VCaP (cell line): Measurements from ENCODE around the gene CACFD1.

Source experiments
- H3K27ac ChIP-seq: fragments of 450-650 bp; 2 replicates; pipeline ENCODE4 v1.5.1; 2017
- TF ChIP-seq, protein P1 (sequence below): fragments of 450-650 bp; conservative IDR thresholded peaks from 2 replicates; pipeline ENCODE4 v1.5.1; 2017; ENCODE audit warnings: mild to moderate bottlenecking, moderate library complexity

CACFD1 gene

DNA sequence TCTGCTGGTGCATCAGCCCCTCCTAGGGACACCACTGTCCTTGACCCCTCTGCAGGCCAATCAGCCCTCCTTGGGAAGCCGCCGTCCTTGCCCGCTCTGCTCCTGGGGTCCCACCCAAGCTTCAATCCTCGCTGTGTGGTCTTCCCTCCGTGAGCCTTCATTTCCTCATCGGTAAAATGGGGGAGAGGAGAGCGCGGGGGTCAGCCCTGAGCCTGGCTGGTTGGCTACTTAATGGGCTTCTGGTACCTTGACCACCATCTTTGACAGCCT is 31.8 kb downstream of the CACFD1 start:
- H3K27ac ChIP-seq = no peak overlapping the region
- TF ChIP-seq, protein P1, sequence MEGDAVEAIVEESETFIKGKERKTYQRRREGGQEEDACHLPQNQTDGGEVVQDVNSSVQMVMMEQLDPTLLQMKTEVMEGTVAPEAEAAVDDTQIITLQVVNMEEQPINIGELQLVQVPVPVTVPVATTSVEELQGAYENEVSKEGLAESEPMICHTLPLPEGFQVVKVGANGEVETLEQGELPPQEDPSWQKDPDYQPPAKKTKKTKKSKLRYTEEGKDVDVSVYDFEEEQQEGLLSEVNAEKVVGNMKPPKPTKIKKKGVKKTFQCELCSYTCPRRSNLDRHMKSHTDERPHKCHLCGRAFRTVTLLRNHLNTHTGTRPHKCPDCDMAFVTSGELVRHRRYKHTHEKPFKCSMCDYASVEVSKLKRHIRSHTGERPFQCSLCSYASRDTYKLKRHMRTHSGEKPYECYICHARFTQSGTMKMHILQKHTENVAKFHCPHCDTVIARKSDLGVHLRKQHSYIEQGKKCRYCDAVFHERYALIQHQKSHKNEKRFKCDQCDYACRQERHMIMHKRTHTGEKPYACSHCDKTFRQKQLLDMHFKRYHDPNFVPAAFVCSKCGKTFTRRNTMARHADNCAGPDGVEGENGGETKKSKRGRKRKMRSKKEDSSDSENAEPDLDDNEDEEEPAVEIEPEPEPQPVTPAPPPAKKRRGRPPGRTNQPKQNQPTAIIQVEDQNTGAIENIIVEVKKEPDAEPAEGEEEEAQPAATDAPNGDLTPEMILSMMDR = no peak

DNA sequence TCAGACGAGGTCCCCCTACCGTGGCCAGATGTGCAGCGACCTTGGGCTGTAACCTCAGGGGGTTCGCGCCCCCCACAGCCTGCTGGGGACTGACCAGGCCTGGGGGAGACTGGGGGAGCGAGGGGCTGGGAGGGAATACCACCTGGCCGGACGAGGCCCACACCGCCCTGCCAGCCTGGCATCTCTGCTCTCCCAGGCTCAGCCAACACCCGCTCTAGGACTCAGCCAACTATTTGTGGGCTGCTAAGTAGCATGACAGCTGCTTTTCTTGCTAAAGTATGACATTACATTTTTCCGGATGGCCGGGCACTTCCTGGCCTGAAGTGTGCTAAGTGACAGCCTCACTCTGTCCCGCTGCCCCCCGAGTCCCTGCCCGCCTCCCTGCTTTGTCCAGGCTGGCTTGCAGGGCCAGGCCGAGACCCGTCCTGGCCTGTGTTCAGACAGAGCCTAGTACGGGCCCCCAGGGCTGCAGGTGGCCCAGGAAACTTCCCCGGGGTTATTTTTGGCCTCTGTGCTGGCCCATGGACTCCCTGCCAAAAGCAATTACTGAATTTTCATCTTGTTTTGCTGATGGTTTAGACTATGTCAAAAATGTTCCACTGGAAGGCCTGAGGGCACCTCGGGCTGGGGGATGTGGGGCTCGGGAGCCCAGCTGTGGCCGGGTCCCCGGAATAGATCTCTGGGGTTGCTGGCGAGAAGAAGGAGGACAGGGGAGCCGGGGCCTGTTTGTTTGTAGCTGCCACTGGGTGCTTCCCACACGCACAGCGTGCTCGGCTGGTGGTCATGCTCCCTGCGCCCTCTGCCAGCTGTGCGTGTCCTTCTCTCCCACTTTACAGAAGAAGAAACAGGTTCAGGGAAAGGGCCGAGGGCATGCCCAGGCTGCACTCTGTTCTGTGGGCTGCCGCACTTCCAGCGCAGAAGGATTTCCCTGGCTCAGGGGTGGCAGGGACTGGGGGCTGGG is 32.6 kb downstream of the CACFD1 start:
- TF ChIP-seq, protein P1 = no peak
- no peak overlapping the region for H3K27ac ChIP-seq

DNA sequence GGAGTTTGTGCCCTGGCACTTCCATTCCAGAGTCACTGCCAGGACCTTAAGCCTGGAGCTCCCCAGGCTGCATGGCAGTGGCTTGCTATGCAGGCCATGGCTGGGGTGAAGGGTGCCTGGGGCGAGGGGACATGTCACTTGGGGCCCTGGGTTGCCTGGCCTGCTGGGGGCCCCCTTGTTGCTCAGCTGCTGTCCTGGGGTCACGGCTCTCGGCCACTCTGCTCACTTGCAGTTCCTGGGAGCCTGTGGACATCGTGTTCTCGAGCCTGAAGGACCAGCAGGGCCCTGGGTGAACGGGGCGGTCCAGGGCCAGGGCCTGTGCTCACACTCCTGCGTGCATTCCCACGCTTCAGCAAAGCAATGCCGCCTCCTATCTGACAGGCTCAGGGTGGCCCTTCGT is 33.6 kb downstream of the CACFD1 start:
- H3K27ac ChIP-seq = no peak overlapping the region
- TF ChIP-seq, protein P1 = no peak

DNA sequence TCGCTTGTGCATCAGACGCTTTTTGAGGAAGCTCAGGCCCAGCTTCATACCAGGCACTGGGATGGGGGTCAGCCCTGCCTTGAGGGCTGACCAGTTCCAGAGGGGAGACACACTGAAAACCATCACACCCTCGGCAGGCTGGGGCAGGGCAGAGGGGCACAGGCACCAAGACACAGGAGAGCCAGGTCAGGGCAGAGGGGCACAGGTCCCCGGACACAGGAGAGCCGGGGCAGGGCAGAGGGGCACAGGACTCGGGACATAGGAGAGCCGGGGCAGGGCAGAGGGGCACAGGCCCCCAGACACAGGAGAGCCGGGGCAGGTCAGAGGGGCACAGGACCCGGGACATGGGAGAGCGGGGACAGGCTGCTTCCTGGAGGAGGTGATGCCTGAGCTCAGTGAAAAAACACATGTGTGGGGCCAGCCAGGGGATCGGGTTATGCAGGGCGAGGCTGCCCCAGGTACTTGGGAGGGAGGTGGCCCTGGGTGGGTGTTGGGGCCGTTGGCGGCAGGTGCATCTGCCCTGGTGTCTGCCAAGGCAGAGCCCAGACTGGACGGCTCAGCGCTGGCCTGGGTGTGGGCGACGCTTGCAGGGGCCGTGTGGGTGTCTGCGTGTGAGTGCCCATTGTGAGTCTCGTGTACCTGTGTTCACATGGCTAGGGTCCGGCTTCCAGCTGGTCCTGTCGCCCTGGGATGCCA is 34.2 kb downstream of the CACFD1 start:
- H3K27ac ChIP-seq = no peak overlapping the region
- TF ChIP-seq, protein P1 = no peak

DNA sequence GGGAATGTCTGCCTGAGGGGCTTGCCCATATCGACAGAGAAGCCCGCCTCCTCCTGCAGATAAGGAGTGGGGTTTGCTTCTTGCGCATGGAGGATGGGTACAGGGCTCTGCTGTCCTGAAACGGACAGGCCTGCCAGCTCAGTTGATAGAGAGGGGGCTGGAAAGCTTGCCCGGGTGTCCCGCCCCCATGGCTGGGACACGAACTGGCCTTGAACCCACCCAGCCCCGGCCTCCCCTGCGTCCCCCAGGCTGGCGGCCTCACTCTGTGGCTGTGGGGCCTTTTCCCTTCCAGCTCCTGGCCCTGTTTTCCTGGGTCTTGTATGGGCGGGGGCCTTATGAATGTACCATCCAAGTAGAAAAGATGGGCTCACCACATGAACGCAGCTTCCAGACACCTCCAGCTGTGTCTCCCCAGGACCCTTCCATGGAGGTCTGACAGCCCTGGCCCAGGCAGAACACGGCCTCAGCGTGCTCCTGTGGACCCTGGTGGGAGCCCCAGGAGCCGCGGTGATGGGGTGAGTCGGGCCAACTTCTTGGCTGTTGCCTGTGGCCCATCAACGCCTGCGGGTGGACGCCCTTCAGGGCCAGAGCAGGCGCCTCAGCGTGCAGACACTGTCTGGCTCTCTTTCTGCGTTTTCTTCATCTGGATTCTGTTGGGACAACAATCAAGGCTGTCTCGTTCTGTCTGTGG is 35.0 kb downstream of the CACFD1 start:
- TF ChIP-seq, protein P1 = no peak
- no peak overlapping the region for H3K27ac ChIP-seq

DNA sequence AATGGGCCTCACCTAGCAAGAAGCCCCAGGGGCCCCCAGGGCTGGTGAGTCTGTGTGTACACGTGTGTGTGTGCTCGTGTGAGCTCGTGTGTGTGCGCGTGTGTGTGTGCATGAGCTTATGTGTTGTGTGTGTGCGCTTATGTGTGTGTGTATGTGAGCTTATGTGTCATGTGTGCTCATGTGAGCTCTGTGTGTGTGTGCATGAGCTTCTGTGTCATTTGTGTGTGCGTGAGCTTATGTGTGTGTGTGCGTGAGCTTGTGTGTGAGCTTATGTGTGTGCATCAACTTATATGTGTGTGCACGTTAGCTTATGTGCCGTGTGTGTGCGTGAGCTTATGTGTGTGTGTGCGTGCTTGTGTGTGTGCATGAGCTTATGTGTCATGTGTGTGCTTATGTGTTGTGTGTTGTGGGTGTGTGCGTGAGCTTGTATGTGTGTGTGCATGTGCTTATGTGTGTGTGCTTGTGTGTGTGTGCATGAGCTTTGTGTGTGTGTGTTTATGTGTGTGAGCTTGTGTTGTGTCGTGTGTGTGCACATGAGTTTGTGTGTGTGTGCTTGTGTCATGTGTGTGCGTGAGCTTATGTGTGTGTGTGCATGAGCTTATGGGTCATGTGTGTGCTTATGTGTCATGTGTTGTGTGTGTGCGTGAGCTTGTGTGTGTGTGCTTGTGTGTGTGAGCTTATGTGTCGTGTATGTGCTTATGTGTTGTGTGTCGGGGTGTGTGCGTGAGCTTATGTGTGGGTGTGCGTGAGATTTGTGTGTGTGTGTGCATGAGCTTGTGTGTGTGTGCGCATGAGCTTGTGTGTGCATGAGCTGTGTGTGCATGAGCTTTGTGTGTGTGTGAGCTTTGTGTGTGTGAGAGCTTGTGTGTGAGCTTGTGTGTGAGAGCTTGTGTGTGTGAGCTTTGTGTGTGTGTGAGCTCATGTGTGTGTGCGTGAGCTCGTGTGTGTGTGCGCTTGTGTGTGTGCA is 35.8 kb downstream of the CACFD1 start:
- no peak overlapping the region for H3K27ac ChIP-seq
- TF ChIP-seq, protein P1 = no peak
